B cell (primary cell): ENCODE data around the gene ACACB.

ENCODE experiments used
- CTCF ChIP-seq: fragments of 200-600 bp; IDR thresholded peaks from one replicate; pipeline ENCODE4 v1.8.0; 2022; ENCODE audit warnings: antibody characterized with exemption, mild to moderate bottlenecking
- EZH2 ChIP-seq: IDR thresholded peaks from 2 replicates; pipeline ENCODE4 v1.6.1; 2012; ENCODE audit warnings: borderline replicate concordance, low read depth, mild to moderate bottlenecking, moderate library complexity, low read length; ENCODE audit not compliant: insufficient read depth, poor library complexity, severe bottlenecking

DNA sequence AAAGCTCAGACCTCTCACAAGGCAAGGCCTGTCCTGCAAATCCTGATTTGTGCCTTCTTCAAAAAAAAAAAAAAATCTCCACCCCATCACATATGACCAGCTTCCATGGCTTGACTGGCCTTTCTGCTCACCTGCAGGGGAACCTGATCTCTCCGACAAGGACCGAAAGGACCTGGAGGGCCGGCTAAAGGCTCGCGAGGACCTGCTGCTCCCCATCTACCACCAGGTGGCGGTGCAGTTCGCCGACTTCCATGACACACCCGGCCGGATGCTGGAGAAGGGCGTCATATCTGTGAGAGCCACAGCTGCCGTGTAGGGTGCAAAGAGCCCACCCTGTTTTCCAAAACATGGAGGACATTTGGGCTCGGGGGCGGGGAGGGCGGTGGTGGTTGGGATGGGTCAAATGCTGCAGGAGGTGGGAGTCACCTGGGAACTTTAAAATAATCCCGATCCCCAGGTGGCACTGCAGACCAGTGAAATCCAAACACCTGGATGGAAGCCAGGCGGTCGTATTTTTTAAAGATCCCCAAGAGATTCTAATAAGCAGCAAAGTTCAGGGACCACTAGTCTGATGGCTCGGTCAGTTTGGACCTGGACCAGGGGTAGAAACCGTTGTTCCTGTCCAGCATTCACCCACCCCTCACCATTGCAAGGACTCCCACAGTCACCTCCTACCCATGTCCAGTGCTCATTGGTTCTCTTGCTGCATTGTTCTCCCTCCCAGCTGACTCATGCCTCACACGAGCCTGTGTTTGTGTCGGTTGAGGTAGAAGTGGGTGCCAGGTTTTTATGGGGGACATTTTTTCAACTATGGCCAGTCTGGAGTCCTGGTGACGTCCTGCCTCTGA, 147.9 kb downstream of the ACACB start:
- TF ChIP-seq CTCF (peak; percentile 23), EZH2 (no peak)
